GM18505 (cell line): ENCODE results near the gene LRRC73.

Experiments used
- ATAC-seq: cut with Tn5 transposase; IDR thresholded peaks from one replicate; pipeline ENCODE4 v1.9.1; 2021; ENCODE audit not compliant: unreplicated experiment
- POLR2A ChIP-seq: IDR thresholded peaks from 4 replicates; pipeline ENCODE4 v1.6.1; 2011; ENCODE audit warnings: borderline replicate concordance; ENCODE audit not compliant: insufficient read depth, insufficient read length; ENCODE audit errors: extremely low read depth

The LRRC73 gene

GRCh38 chr6:43491750-43492661 lies 18.1 kb downstream of the LRRC73 start:
- no peak for TF ChIP-seq POLR2A
- ATAC-seq, result no peak

- no peak for ATAC-seq
- TF ChIP-seq POLR2A, result no peak
These were observed 19.6 kb downstream of the LRRC73 start for GRCh38 chr6:43490523-43490939.

GRCh38 chr6:43489277-43490072 lies 20.7 kb downstream of the LRRC73 start:
- ATAC-seq, result no peak
- TF ChIP-seq POLR2A, result no peak

GRCh38 chr6:43488667-43489276 lies 21.4 kb downstream of the LRRC73 start:
- ATAC-seq, result no peak
- TF ChIP-seq POLR2A, result no peak

GRCh38 chr6:43481591-43482236 lies 28.4 kb downstream of the LRRC73 start:
- ATAC-seq, result no peak
- no peak for TF ChIP-seq POLR2A

GRCh38 chr6:43481075-43481474 lies 29.1 kb downstream of the LRRC73 start:
- ATAC-seq, result no peak
- no peak for TF ChIP-seq POLR2A

GRCh38 chr6:43478008-43478372 lies 32.2 kb downstream of the LRRC73 start:
- ATAC-seq, result no peak
- TF ChIP-seq POLR2A, result no peak

- ATAC-seq, result peak; percentile 90
- TF ChIP-seq POLR2A, result peak; percentile 89
These were observed 32.7 kb downstream of the LRRC73 start, which contains the start of gene TJAP1 for GRCh38 chr6:43477235-43478007. TSS of gene TJAP1 (plus strand) at chr6:43477570. CDS start at chr6:43499002, 21,432 bp downstream.

- TF ChIP-seq POLR2A, result no peak
- no peak for ATAC-seq
These were observed 33.4 kb downstream of the LRRC73 start for GRCh38 chr6:43476746-43477145.

GRCh38 chr6:43475516-43475915 lies 34.6 kb downstream of the LRRC73 start:
- ATAC-seq, result no peak
- no peak for TF ChIP-seq POLR2A

- TF ChIP-seq POLR2A, result no peak
- ATAC-seq, result no peak
These were observed 37.6 kb downstream of the LRRC73 start for GRCh38 chr6:43472515-43472914.

- ATAC-seq, result no peak
- TF ChIP-seq POLR2A, result no peak
These were observed 38.7 kb downstream of the LRRC73 start for GRCh38 chr6:43471399-43471798.
